H1 (cell line): ENCODE data around the gene PDZD4. TPM values are rescaled to one million over a fixed set of nuclear protein-coding genes. Genes with fewer than 3 reads are reported as not detected.

Source experiments
- CBX8 ChIP-seq: fragments of 300-800, 300-1000 bp; sonication (generic); IDR thresholded peaks from 2 replicates; pipeline ENCODE4 v1.7.1; 2016; ENCODE audit warnings: low read depth, low read length, borderline replicate concordance
- SP1 ChIP-seq: IDR thresholded peaks from 2 replicates; pipeline ENCODE4 v1.6.1; 2011; ENCODE audit warnings: low read depth, low read length
- polyA plus RNA-seq, 7 experiments: library from polyadenylated mRNA; depleted of rRNA in 3 of 7; stranded (reverse) in 5 of 7; unstranded in 2 of 7; fragments of >200 nt in 5 of 7; fragments of 200-250 nt in 2 of 7; gene quantifications; 1 replicate in 5 of 7; 2 replicates in 1 of 7; 4 replicates in 1 of 7; pipeline versions ENCODE4 v1.2.1 to v1.2.3, GENCODE V29; 2011 to 2013; ENCODE audit warnings: missing spikeins in 2 of 7, mixed read lengths in 2 of 7
- total RNA-seq: library from RNA; stranded (reverse); fragmentation: NEBNext Ultra II Directional; extraction: Animal tissue kit (Norgen Biotek cat#: 25700); gene quantifications from 2 replicates; pipeline ENCODE4 v1.2.1, GENCODE V29; 2021

PDZD4 gene
- total and polyA plus RNA-seq, 2 of the 8 experiments (the other 6 are each of a cell fraction or from before 2014, with no cell fraction given) = 45.8 to 169 TPM

GRCh38 chrX:153865321-153865580 lies 34.9 kb upstream of the PDZD4 start (continued):
- no peak for TF ChIP-seq SP1
- no peak for TF ChIP-seq CBX8
